ENCODE measurements around the gene XYLT1.

DNA sequence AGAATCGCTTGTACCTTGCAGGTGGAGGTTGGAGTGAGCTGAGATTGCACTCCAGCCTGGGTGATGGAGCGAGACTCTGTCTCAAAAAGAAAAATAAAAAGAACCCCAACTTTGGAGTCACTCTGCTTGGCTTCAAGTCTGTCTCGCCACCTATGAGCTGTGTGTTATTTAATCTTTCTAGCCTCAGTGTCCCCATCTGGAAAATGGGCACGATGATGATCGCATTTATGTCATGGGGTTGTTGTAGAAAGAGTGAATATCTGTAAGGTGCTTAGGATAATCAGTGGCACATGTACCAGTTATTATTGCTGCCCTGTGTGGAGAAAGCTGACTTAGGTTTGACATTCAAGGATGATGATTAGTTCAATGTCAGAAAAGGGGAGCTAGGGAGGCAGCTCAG, 319.4 kb downstream of the XYLT1 start:
- no peak for TF ChIP-seq POLR2A (IDR thresholded peaks at IDR 0.05; ENCODE audit: low read depth, low read length)
- no peak for TF ChIP-seq TAF1 (IDR thresholded peaks at IDR 0.05; ENCODE audit: low read depth, low read length)
- no peak for TF ChIP-seq POLR2AphosphoS5 (IDR thresholded peaks at IDR 0.05; ENCODE audit: low read depth, low read length)
